H1 (cell line): ENCODE data around the gene CRKL. TPM values are rescaled to one million over a fixed set of nuclear protein-coding genes. Genes with fewer than 3 reads are reported as not detected.
"Not testable (repeated sequence)": the region's sequence is repeated elsewhere in the genome, so short reads cannot be mapped to it uniquely, and the experiment has no call there.

Experiments used
- CTCF ChIA-PET: fragments of 300-600 bp; sonication (Branson Sonifier 250); formaldehyde crosslinking; loops from one replicate; lab custom pipeline; 2021; ENCODE audit not compliant: partially characterized antibody; lab: Charles Lee
- POLR2A ChIA-PET: fragments of 300-600 bp; sonication (Branson Sonifier 250); formaldehyde crosslinking; loops from one replicate; lab custom pipeline; 2021; ENCODE audit warnings: inconsistent platforms; ENCODE audit not compliant: partially characterized antibody; lab: Charles Lee
- DNase-seq, 2 experiments: peaks; one replicate each; pipeline versions ENCODE4 v3.0.0 to v3.0.0-alpha.2; 2010 to 2022; ENCODE audit warnings: low spot score in 2 of 2, low read depth in 1 of 2, mixed read lengths in 1 of 2
- FAIRE-seq: peaks from 2 replicates; lab custom pipeline; 2011; peaks lifted over from hg19 to GRCh38; lab: Jason Lieb, UNC
- H2AFZ ChIP-seq: 2 replicates; pipeline ENCODE4 v1.8.1; 2012; ENCODE audit warnings: low read length, inconsistent platforms
- H2AK5ac ChIP-seq: 2 replicates; pipeline ENCODE4 v1.6.1; 2013; ENCODE audit warnings: low read depth, low read length
- H2BK120ac ChIP-seq: replicated peaks from 2 replicates; pipeline ENCODE3; 2013; ENCODE audit warnings: low read depth, low read length, inconsistent platforms
- H2BK12ac ChIP-seq: 2 replicates; pipeline ENCODE4 v1.6.1; 2013; ENCODE audit warnings: low read depth, low read length
- H2BK15ac ChIP-seq: 2 replicates; pipeline ENCODE4 v1.6.1; 2013; ENCODE audit warnings: low read length
- H2BK20ac ChIP-seq: 2 replicates; pipeline ENCODE4 v1.6.1; 2013; ENCODE audit warnings: low read length
- H2BK5ac ChIP-seq: 2 replicates; pipeline ENCODE4 v1.6.1; 2013; ENCODE audit warnings: low read depth, low read length
- H3K14ac ChIP-seq: 2 replicates; pipeline ENCODE4 v1.6.1; 2013; ENCODE audit warnings: inconsistent platforms; ENCODE audit not compliant: insufficient read length
- H3K18ac ChIP-seq: 2 replicates; pipeline ENCODE4 v1.6.1; 2013; ENCODE audit warnings: low read length; ENCODE audit errors: extremely low read depth
- H3K23ac ChIP-seq: 2 replicates; pipeline ENCODE4 v1.6.1; 2013; ENCODE audit warnings: inconsistent platforms; ENCODE audit not compliant: insufficient read length
- H3K23me2 ChIP-seq: 2 replicates; pipeline ENCODE4 v1.6.1; 2013; ENCODE audit warnings: low read depth, low read length
- H3K27ac ChIP-seq: 2 replicates; pipeline ENCODE4 v1.6.1; 2011; ENCODE audit warnings: low read depth, low read length, inconsistent platforms
- H3K27me3 ChIP-seq, 4 experiments: replicated peaks in 1 of 4; 1 replicate in 1 of 4; 2 replicates in 3 of 4; pipeline versions ENCODE4 v1.6.1 to v1.8.1; 2011 to 2013; ENCODE audit warnings: low read length in 3 of 4, mild to moderate bottlenecking in 3 of 4, inconsistent platforms in 2 of 4, mixed read lengths in 2 of 4, moderate library complexity in 1 of 4; ENCODE audit not compliant: control insufficient read depth in 3 of 4, insufficient read depth in 3 of 4; ENCODE audit errors: extremely low read depth in 1 of 4
- H3K36me3 ChIP-seq, 4 experiments: 2 replicates each; pipeline versions ENCODE4 v1.6.1 to v1.8.1; 2011 to 2013; ENCODE audit warnings: mild to moderate bottlenecking in 4 of 4, low read length in 3 of 4, moderate library complexity in 2 of 4, control low read depth in 1 of 4, inconsistent platforms in 1 of 4; ENCODE audit not compliant: insufficient read depth in 4 of 4, control insufficient read depth in 2 of 4
- H3K4ac ChIP-seq: replicated peaks from 2 replicates; pipeline ENCODE3; 2013; ENCODE audit warnings: low read length, low read depth, mixed read lengths, inconsistent platforms; ENCODE audit not compliant: insufficient read length
- H3K4me1 ChIP-seq, 4 experiments: replicated peaks in 1 of 4; 1 replicate in 1 of 4; 2 replicates in 3 of 4; pipeline versions ENCODE4 v1.6.1 to v1.8.1; 2011 to 2013; ENCODE audit warnings: low read length in 3 of 4, inconsistent platforms in 2 of 4, mixed read lengths in 1 of 4; ENCODE audit not compliant: insufficient read depth in 4 of 4, control insufficient read depth in 3 of 4
- H3K4me2 ChIP-seq, 2 experiments: 2 replicates each; pipeline versions ENCODE4 v1.6.1 to v1.8.1; 2011 to 2013; ENCODE audit warnings: low read depth in 2 of 2, low read length in 2 of 2, control low read depth in 1 of 2, inconsistent platforms in 1 of 2, mild to moderate bottlenecking in 1 of 2; ENCODE audit not compliant: insufficient read depth in 1 of 2
- H3K4me3 ChIP-seq, 4 experiments: fragments of 200-600, 300-600 bp in 1 of 4; sonication (generic), shearing (Covaris generic), sonication (Bioruptor Twin) in 1 of 4; 2 replicates each; pipeline versions ENCODE4 v1.5.1 to v1.8.1; 2011 to 2016; ENCODE audit warnings: low read length in 4 of 4, low read depth in 3 of 4, control low read depth in 2 of 4, inconsistent platforms in 2 of 4, mild to moderate bottlenecking in 2 of 4, mixed read lengths in 1 of 4, moderate library complexity in 1 of 4; ENCODE audit not compliant: insufficient read depth in 2 of 4; ENCODE audit errors: extremely low read depth in 1 of 4
- H3K56ac ChIP-seq: replicated peaks from 2 replicates; pipeline ENCODE3; 2013; ENCODE audit warnings: low read depth, mild to moderate bottlenecking, mixed read lengths, low read length, inconsistent platforms; ENCODE audit not compliant: insufficient read length
- H3K79me1 ChIP-seq: 2 replicates; pipeline ENCODE4 v1.6.1; 2013; ENCODE audit warnings: low read depth, low read length, control low read depth
- H3K79me2 ChIP-seq, 2 experiments: 2 replicates each; pipeline versions ENCODE4 v1.6.1 to v1.8.1; 2012 to 2013; ENCODE audit warnings: low read length in 2 of 2, mild to moderate bottlenecking in 2 of 2, inconsistent platforms in 1 of 2; ENCODE audit not compliant: insufficient read depth in 2 of 2, control insufficient read depth in 1 of 2
- H3K9ac ChIP-seq, 4 experiments: replicated peaks in 1 of 4; 1 replicate in 1 of 4; 2 replicates in 3 of 4; pipeline versions ENCODE4 v1.6.1 to v1.8.1; 2011 to 2013; ENCODE audit warnings: low read depth in 3 of 4, low read length in 3 of 4, control low read depth in 2 of 4, mild to moderate bottlenecking in 2 of 4, moderate library complexity in 2 of 4, inconsistent platforms in 1 of 4; ENCODE audit errors: extremely low read depth in 1 of 4
- H3K9me3 ChIP-seq, 2 experiments: 2 replicates each; pipeline versions ENCODE4 v1.6.1 to v1.8.1; 2012 to 2013; ENCODE audit warnings: mild to moderate bottlenecking in 2 of 2, moderate library complexity in 2 of 2, control low read depth in 1 of 2, inconsistent platforms in 1 of 2, low read depth in 1 of 2, low read length in 1 of 2, mixed read lengths in 1 of 2; ENCODE audit not compliant: insufficient read depth in 2 of 2
- H4K20me1 ChIP-seq, 2 experiments: replicated peaks in 1 of 2; 2 replicates each; pipeline versions ENCODE3 to v1.8.1; 2011 to 2013; ENCODE audit warnings: inconsistent platforms in 2 of 2, low read length in 2 of 2, mild to moderate bottlenecking in 1 of 2; ENCODE audit not compliant: insufficient read depth in 2 of 2, control insufficient read depth in 1 of 2
- H4K5ac ChIP-seq: 2 replicates; pipeline ENCODE4 v1.6.1; 2013; ENCODE audit warnings: low read length, low read depth, mixed read lengths, inconsistent platforms; ENCODE audit not compliant: insufficient read length
- H4K8ac ChIP-seq: 2 replicates; pipeline ENCODE4 v1.8.0; 2013; ENCODE audit warnings: mild to moderate bottlenecking, moderate library complexity, low read length, inconsistent platforms; ENCODE audit not compliant: insufficient read depth; ENCODE audit errors: extremely low read depth
- H4K91ac ChIP-seq: replicated peaks from 2 replicates; pipeline ENCODE3; 2013; ENCODE audit warnings: low read length, mixed read lengths, inconsistent platforms; ENCODE audit not compliant: insufficient read length
- WGBS, 2 experiments: shearing (Covaris generic) in 1 of 2; methylation state at CpG; one replicate each; pipeline versions ENCODE4 v1.1.6 to v1.1.7; 2013 to 2015; ENCODE audit warnings: low lambda C conversion rate in 2 of 2, mixed read lengths in 2 of 2, inconsistent platforms in 1 of 2, low coverage in 1 of 2, missing lambda C conversion rate in 1 of 2; ENCODE audit not compliant: insufficient replicate concordance in 2 of 2, insufficient coverage in 1 of 2, insufficient read length in 1 of 2; ENCODE audit errors: extremely low coverage in 1 of 2, missing lambda C conversion rate in 1 of 2; 5-methylcytosine and 5-hydroxymethylcytosine counted together
- polyA plus RNA-seq, 7 experiments: library from polyadenylated mRNA; depleted of rRNA in 3 of 7; stranded (reverse) in 5 of 7; unstranded in 2 of 7; fragments of >200 nt in 5 of 7; fragments of 200-250 nt in 2 of 7; gene quantifications; 1 replicate in 5 of 7; 2 replicates in 1 of 7; 4 replicates in 1 of 7; pipeline versions ENCODE4 v1.2.1 to v1.2.3, GENCODE V29; 2011 to 2013; ENCODE audit warnings: missing spikeins in 2 of 7, mixed read lengths in 2 of 7
- total RNA-seq: library from RNA; stranded (reverse); fragmentation: NEBNext Ultra II Directional; extraction: Animal tissue kit (Norgen Biotek cat#: 25700); gene quantifications from 2 replicates; pipeline ENCODE4 v1.2.1, GENCODE V29; 2021

Gene CRKL
- total and polyA plus RNA-seq, 2 of the 8 experiments (the other 6 are each of a cell fraction or from before 2014, with no cell fraction given), result 34.5 to 94.5 TPM

GRCh38 chr22:20901093-20902033 is 15.8 kb upstream of the CRKL start:
- not testable (repeated sequence) for H3K36me3 ChIP-seq, H2BK120ac ChIP-seq, H3K56ac ChIP-seq, H3K9me3 ChIP-seq, H2BK15ac ChIP-seq, H3K79me1 ChIP-seq, H3K4me3 ChIP-seq, H2AK5ac ChIP-seq, H3K4me2 ChIP-seq, H3K18ac ChIP-seq, H2AFZ ChIP-seq, H4K91ac ChIP-seq, H2BK20ac ChIP-seq, H3K4ac ChIP-seq, H3K9ac ChIP-seq, H3K23ac ChIP-seq, H4K20me1 ChIP-seq, H2BK5ac ChIP-seq, H3K14ac ChIP-seq, H4K5ac ChIP-seq, H3K23me2 ChIP-seq, H2BK12ac ChIP-seq, DNase-seq, H3K79me2 ChIP-seq, H3K27me3 ChIP-seq, H4K8ac ChIP-seq, H3K27ac ChIP-seq, FAIRE-seq, H3K4me1 ChIP-seq
- ChIA-PET CTCF (interaction anchor here (1.1 to 1.9 kb wide), 4 partner anchors 10 to 18 kb away, joined by 3 to 7 read pairs (median 4); partner anchors contain the start of gene CRKL), POLR2A (interaction anchor here (0.7 to 1.0 kb wide), 3 partner anchors 22 to 93 kb away, joined by 3 to 4 read pairs (median 4); no protein-coding TSS in a partner anchor)
- WGBS, 2 experiments, result 80% methylated on average over 17 of the region's 18 CpGs; no CpG with 5 or more reads in 1 of the 2 experiments
